Measurements from ENCODE around the gene USP20.

Gene USP20

GRCh38 chr9:129857207-129857606 lies 21.9 kb downstream of the USP20 start:
- no peak for DNase-seq

DNA sequence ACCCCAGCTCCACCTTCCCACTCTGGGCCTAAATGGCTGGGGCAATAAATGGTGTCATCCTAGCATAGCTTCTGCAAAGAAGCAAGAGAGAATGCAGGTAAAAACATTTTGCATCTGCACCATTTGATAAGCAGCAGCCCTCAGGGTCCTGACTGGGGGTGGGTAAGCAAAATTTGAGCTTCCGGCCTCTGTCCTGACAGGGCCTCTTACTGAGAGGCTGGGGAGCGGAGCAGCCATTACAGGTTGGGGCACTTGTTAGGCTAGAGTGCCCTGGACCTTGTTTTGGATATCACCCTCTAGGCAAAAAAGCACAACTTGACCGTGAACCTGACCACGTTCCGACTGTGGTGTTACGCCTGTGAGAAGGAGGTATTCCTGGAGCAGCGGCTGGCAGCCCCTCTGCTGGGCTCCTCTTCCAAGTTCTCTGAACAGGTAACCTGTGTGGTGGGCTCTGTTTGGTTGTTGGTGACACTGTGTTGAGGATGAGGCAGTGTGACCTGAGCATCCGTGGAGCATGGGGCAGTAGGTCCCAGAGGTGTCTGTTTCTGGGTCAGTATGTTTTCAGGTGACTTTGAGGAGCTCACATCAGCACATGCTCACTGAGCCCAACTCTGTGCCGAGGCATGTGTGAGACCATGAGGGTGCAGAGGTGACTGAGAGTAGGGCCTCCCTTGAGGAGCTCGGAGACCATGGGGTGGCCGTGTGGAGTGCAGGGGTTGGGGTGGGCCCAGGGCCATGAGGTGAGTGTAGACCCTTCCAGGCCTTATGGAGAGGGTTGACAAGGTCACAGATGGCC lies 23.1 kb downstream of the USP20 start:
- DNase-seq, result no peak

DNA sequence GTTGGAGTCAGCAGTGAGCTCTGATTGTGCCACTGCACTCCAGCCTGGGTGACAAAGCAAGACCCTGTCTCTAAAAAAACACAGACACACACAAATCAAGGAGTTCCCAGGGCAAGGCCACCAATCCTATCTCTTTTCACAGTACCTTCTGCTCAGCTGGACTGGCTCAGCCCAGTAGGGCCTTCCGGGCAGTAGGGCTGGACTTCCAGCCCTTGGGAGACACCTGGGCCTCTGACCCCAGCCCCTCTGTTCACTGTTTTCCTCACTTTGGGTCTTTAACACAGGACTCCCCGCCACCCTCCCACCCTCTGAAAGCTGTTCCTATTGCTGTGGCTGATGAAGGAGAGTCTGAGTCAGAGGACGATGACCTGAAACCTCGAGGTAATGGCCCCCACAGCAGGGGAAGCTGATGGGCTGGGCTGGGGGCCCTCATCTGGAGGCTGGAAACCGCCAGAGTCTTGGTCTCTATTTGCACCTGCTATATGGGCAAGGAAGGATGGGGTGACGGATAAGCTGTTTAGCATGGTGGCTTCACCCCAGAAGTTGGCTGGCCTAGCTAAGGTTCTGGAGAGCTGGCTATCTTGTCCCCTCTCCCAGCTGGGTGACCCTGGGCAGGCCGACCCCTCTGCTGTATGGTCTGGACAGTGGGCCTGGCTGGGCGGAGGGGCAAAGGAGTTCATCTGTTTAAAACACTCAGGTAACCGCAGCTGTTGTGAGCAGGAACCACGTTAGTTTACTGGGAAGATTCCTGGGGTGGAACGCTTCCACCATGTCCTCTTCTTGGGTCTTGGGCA lies 25.6 kb downstream of the USP20 start:
- DNase-seq, result no peak

GRCh38 chr9:129861447-129861827 lies 26.2 kb downstream of the USP20 start:
- DNase-seq, result no peak

DNA sequence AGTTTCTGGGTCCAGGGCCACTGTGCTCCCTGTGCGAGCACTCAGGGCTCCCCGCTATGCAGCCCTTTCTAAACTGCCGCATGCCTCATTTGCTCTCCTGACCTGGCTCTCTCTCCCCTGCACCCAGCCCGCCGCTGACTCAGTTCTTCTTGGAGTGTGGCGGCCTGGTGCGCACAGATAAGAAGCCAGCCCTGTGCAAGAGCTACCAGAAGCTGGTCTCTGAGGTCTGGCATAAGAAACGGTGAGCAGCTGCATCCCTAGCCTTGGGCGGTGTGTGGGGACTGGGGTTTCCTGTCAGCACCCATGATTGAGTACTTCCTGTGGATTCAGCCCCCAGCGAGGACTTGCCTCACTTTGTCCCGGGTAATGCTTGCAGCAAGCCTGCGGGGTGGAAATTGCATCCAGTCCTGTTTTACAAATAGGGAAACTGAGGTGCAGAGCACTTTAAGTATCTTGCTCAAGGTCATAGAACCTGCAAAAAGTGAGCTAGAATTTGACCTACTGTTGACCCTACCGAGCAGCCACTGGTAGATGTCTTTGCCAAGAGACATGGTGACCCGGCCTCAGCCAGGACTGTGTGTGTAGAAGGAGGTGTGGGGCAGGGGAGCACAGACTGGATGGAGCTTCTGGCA lies 27.9 kb downstream of the USP20 start:
- DNase-seq, result peak; percentile 19

GRCh38 chr9:129864991-129865647 lies 29.9 kb downstream of the USP20 start:
- no peak for DNase-seq

GRCh38 chr9:129865668-129866320 lies 30.5 kb downstream of the USP20 start:
- no peak for DNase-seq

DNA sequence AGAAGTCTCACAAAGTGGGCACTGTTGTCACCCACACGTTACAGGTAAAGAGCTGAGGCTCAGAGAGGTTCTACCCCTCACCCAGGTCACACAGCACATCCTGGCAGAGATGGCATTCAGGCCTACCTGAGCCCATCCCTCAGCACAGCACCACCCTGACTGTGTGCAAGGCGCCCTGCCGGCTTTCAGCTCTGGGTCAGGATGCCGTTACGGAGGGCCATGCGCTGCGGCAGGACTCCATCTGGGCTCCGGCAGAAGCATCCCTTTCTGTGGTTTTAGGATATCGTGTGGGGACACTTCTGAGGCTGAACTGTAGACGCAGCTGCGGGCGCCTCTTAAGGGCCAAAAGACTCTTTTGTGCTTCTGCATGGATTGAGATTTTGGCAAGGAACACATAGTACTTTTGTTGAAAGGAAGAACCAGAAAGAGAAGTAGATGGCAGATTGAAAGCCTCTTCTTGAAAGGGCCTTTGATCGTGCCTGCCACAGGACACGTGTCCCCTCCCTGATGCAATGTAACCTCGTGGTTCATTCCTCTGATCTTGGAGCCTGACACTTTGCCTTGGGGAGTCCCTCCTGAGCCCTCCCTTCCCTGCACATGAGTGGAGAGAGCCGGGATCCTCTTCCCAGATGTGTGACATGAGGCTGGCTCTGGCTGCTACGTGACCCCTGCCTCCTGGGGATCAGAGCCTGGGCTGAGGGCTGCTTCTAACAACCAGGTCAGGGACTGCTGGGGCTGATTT lies 31.3 kb downstream of the USP20 start:
- peak; percentile 59 for DNase-seq

DNA sequence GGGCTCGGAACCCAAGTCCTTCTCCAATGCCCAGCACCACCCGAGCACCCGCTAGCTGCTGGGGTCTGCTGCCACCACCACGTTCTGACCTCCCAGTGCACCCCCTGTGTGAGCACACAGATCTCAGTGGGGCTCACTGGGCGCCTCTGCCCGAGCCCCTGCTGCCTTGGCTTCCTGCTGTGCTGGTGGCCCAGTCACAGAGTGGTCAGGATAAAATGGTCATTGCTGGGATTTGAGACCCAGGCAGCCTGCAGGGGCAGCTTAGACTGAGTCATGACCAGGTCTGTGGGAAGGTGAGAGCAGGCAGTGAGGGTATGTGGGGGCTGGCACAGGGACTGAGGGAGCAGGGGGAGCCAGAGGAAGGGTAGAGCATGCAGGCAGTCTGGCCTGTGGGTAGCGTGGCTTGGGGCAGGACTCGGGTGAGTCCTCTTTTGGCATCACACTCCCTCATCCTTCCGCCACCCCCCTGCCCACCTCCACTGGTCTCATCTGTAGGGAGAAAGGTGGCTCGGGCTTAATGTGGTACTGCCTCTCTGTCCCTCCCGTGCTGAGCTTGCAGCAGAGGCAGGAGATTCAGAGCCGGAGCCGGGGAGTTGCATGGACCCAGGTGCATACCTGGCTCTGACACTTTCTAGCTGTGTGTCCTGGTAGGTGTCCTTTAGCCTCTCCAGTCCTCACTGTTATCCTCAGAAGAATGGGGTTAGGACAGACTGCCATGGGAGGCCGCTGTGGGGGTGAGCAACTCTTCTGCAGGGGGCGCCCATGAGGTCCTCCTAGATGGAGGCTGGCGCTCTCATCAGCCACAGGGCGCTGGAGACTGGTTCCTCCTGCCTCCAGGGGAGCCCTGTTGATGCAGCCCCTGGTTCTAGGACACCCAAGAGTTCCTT lies 32.1 kb downstream of the USP20 start:
- no peak for DNase-seq

- no peak for DNase-seq
Measured at GRCh38 chr9:129868023-129868871, 33.0 kb downstream of the USP20 start.

DNA sequence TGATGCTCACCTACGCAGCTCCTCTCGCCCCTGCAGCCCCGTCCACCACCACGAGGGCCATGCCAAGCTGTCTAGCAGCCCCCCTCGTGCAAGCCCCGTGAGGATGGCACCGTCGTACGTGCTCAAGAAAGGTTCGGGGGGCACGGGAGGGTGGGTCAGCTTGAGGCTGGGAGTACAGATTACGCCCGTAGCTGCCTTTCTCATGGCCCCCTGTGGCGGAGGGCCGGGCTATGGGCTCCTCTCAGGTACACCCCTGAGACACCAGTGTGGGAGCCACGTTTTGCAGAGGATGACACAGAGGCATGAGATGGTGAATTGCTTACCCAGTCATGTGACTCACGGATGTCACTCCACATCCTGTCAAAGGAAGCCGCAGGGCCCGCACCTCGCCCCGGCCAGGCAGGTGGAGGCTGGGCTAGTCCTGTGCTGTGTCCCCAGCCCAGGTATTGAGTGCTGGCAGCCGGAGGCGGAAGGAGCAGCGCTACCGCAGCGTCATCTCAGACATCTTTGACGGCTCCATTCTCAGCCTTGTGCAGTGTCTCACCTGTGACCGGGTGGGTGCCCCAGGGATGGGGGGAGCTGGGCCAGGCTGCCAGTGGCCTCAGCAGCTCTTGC lies 33.7 kb downstream of the USP20 start:
- no peak for DNase-seq

DNA sequence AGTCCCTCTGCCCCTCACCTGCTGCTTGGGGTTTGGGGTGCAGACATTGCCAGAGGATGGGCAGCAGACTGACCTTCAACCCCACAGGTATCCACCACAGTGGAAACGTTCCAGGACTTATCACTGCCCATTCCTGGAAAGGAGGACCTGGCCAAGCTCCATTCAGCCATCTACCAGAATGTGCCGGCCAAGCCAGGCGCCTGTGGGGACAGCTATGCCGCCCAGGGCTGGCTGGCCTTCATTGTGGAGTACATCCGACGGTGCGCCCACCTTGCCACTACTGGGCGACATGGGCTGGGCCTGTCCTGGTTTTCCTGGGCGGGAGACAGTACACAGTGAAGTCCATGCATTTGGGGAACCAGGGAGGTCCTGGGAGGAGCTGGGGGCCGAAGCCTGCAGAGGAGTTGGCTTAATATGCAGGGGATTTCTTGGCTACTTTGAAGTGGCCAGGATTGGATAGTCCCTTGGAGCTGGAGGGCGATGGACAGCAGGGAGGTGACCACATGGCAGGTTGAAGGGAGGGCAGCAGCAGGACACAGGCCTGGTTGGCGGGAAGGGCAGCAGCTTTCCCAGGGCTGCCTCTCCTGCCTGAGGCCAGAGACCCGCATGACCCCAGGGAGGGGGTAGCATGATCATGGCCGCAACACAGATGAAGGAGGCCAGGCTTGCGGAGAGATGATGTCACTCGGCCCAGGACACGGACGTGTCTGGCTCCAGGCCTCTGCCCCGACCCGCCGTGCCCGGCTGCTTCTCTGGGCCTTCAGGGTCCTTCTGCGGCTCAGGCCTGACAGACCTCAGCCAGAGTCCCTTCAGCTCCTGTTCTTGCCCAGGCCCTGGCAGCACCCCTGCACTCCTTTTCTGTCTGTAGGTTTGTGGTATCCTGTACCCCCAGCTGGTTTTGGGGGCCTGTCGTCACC lies 34.6 kb downstream of the USP20 start:
- no peak for DNase-seq

GRCh38 chr9:129871046-129871445 lies 35.8 kb downstream of the USP20 start:
- DNase-seq, result no peak

- no peak for DNase-seq
Measured at GRCh38 chr9:129873563-129874190, 38.4 kb downstream of the USP20 start.

- DNase-seq, result no peak
Measured at GRCh38 chr9:129874261-129875101, 39.2 kb downstream of the USP20 start.

DNA sequence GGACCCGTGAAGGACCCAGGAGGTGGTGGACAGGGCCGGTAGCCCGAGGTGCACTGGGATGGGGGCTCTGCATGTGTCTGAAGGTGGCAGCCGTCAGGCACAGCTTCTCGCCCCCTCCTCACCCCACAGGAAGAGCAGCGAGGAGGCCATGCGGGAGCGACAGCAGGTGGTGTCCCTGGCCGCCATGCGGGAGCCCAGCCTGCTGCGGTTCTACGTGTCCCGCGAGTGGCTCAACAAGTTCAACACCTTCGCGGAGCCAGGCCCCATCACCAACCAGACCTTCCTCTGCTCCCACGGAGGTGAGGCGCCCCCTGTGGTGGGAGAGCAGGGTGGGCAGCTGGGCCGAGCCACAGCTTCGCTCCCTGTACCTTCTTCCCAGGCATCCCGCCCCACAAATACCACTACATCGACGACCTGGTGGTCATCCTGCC lies 39.9 kb downstream of the USP20 start:
- no peak for DNase-seq

Data from inflammatory macrophage treated with lipopolysaccharide for 4 hours (primary cell).